GM18870 (cell line): ENCODE results near the gene SLC25A21.

Source experiments
- ATAC-seq: cut with Tn5 transposase; IDR thresholded peaks from one replicate; pipeline ENCODE4 v1.9.1; 2021; ENCODE audit warnings: moderate library complexity; ENCODE audit not compliant: unreplicated experiment

The SLC25A21 gene

DNA sequence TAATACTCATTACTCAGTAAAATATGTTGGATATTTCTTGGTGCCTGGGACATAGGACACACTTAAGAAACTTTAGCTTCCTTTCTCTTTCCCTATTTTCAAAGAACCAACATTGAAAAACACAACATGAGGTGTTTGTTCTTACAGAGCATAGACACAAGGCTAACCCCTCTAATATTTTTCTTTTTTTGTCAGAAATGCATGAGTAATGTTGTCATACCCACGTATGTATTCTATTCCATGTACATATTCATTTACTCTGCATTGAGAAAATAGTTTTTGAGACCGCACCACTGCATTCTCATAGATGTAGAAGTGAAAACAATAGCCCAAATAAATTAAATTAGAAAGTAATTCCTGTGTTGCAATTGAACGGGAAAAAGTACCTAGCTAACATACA, 497.7 kb downstream of the SLC25A21 start:
- ATAC-seq = no peak

DNA sequence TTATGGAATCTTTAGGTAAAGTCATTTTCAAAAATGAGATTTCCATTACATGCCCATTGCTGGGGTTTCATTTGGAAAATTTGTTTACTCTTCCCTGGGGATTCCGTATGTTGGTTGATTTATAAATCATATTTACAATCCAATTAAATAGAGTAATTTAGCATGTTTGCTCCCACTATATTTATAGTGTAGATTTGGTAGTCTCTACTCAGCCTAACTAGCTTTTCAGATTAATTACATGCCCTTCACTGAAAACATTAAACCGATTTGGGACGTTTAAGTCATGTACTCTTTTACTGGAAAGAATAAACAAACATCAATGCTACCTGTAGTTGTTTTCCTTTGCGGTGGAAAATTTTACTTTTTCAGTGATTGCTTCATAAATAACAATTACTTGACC, 500.3 kb downstream of the SLC25A21 start:
- ATAC-seq = no peak

DNA sequence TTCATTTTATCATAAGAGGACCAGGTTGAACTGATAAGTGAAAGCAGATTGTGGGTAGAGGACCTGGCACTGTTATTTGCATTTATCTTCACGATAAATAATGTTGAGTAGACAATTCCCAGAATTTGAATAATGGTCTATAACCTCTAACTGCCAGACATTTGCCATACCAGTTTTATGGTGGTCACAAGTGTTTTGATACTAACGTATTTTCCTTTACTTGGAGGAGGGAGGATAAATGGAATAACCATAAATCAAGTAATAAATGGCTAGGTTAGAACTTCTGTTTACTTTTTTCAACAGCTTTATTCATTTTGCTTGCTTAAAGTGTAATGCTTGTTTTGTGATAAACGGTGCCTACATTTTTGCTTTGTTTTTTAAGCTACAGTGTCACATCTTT, 501.3 kb downstream of the SLC25A21 start:
- no peak for ATAC-seq

DNA sequence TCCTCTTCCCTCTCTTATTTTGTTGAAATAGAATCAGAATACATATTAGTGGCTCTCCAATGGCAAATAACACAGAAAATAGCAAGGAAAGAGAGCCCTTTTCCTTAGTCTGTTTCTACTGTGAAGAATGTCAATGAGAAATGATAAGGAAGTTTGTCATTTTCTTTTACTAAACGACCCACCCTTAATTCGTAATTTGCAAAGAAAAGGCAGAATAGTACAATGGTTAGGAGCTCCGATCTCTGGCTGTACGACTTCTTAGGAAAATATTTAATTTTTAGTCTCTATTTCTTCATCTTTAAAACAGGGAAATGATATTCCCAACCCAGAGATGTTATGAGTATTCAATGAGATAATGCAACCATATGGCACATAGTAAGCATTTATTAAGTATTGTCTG, 504.7 kb downstream of the SLC25A21 start:
- ATAC-seq = no peak

DNA sequence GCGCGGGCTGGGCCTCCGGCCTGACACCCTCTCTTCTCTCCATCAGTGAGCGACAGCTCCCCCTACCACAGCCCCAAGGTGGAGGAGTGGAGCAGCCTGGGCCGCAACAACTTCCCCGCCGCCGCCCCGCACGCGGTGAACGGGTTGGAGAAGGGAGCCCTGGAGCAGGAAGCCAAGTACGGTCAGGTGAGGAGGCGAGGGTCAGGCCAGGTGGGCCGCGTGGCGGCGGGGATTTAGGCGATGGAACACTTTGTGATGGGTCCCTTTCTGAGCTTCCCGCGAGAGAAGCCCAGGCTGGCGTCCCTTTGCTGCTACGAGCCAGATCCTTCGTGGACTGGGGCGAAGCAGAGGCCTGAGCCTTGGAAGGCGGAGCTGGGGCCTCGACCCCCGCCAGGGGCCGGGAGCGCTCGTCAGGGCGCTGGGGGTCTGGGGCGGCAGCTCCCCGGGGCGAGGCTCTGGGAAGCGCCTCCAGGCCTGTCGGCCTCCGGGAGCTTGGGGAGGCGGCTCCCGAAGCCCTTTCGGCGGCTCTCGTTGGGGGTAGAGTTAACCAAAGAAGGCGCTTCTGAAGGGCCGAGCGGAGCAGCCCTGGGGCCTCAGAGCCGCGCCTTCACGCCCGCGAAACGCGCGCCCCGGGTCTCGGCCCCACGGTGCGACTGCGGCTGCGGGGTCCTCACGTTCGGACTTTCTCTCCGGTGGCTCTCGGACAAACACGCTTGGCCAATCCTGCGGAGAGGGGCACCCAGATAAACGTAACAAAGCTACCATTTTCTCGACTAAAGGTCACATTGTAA, 505.8 kb downstream of the SLC25A21 start:
- ATAC-seq = no peak

DNA sequence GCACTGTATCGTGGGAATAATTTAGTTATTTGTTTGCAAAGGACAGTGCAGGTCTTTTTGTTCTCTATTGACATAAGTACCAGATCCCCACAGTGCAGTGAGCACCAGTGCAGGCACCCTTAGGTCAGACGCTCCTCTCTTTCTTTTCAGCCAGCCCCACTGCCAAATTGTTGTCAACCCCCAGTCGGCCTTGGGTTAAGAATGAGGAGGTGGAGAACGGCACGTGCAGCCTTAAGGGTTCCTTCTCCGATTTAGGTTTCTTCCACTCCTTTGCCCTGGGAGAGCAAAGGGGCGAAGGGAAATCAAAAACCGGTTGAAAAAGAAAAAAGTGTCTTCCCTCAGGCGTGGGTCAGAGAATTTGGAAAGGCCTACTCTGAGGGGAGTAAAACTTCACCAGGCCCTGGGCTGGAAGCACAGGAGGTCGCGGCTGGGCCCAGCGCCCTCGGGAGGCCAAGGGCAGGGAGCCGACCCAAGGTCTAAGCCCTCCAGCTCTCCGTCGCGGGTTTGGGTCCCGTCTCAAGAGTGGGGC, 506.5 kb downstream of the SLC25A21 start:
- ATAC-seq = no peak

DNA sequence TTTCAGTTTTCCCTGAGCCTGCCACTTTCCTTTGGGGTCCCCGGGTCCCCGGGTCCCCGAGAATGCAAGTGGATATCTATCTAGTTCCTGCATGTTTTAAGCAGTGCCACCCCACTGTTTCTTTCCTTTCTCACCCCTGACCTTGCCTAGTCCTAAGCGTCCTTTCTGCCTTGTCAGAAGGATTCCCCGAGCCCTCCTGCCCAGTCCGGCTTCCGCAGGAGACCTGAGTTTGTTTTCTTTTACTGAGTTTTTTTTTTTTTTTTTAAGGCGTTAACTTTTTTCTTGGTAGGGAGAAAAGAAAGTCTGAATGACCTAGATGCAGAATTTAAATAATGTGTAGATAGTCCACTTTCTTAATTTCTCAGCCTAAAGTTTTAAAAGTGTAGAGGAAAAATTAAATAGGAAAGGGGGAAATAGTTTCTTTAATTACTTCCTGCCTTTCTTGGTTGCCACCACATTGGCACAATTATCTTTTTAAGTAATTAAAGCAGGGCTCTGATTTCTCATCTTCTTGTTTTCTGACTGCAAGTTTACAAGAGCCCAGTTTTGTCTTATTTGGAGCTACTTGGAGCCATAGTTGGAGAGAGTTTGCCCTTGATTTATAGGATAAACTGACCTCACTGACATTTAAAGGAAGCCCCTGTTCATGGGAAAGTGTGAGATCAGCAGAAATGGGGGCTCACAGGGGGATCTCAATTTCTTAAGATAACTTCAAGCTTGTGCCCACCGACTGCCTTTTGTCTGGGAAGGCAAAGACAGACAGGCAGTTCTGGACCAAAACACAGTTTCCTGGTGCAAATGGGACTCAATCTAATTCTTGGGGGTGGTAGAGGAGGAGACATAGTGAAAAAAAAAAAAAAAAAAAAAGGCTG, 507.8 kb downstream of the SLC25A21 start:
- ATAC-seq = no peak

DNA sequence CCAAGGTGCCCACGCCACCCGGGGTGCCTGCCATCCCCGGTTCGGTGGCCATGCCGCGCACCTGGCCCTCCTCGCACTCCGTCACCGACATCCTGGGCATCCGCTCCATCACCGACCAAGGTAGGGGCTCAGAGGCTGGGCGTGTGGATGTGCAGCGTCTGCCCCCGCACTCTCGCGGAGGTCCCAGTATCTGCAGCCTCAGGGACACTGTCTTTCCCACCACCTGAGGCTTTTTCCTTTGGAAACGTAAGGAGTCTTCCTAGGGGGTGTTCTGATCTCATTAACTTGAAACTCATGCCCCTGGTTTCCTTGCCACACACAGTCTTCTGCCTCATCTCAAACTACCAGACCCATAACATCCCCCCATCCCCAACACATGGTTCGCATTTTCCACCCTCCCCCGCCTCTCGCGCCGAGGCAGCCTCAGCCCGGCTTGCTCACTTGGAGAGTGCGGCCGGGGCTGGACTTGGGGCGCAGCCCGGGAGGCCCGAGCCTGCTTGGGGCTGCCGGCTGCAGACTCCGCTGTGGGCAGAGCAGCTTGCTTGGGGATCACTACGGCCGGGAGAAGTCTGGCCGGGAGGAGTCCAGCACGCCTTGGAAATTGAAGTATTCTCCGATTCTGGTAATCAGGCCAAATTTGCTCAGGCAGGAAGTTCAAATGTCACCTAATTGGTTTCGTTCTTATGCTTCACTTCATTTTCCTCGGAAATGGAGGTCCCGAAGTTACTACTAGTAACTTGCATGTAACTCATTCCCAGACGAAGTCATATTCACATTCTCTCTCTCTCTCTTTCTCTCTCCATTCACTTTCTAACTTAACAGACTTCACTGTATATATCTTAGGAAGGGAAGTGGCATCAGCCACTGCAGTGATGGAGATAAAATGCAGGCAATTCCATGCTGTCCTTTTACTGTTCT, 508.7 kb downstream of the SLC25A21 start:
- ATAC-seq = no peak

DNA sequence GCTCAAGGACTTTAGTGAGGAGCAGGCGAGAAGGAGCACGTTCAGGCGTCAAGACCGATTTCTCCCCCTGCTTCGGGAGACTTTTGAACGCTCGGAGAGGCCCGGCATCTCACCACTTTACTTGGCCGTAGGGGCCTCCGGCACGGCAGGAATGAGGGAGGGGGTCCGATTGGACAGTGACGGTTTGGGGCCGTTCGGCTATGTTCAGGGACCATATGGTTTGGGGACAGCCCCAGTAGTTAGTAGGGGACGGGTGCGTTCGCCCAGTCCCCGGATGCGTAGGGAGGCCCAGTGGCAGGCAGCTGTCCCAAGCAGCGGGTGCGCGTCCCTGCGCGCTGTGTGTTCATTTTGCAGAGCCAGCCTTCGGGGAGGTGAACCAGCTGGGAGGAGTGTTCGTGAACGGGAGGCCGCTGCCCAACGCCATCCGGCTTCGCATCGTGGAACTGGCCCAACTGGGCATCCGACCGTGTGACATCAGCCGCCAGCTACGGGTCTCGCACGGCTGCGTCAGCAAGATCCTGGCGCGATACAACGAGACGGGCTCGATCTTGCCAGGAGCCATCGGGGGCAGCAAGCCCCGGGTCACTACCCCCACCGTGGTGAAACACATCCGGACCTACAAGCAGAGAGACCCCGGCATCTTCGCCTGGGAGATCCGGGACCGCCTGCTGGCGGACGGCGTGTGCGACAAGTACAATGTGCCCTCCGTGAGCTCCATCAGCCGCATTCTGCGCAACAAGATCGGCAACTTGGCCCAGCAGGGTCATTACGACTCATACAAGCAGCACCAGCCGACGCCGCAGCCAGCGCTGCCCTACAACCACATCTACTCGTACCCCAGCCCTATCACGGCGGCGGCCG, 509.6 kb downstream of the SLC25A21 start:
- no peak for ATAC-seq

DNA sequence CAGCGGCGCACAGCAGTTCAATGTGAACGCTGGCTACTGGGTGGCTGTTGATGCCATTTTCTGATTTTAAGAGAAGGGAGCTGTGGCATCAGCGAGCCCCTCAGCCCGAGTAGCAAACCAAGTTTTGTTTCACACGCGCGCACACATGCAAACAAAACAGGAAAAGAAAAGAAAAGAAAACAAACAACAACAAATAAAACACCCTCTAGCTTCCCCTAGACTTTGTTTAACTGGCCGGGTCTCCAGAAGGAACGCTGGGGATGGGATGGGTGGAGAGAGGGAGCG, 510.2 kb downstream of the SLC25A21 start:
- no peak for ATAC-seq

DNA sequence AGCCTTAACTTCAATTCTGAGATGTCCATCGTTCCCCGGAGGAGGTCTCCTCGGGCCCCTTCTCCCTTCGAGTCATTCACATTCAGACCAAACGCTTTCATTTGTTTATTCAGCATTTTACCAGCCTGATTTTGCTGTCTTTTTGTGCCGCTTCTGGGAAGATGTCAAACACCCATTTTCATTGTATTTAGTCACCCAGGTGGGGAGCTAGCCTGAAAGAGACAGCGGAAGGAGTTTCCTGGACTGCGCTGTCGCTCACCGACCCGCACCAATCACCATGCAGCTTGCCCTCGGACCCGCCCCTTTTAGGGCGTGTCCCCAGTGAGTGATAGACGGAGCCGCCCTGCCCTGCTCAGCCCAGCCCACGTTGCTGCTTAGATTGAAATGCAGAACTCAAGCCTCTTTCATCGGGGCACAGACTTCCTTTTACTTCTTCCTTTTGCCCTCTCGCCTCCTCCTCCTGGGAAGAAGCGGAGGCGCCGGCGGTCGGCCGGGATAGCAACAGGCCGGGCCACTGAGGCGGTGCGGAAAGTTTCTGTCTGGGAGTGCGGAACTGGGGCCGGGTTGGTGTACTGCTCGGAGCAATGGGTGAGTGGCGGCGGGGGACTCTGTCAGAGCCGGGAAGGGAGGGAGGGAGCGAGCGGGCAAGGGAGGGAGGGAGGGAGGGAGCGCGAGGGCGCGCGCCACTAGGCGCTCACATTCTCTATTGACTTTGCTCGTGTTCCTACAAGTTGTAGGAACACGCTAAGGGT, 510.7 kb downstream of the SLC25A21 start, which contains the start of gene PAX9:
Gene PAX9, plus strand, starts transcription at position 355 of the 752 bp plus-strand sequence. Its CDS starts 230 bp downstream, at position 585.
- peak; percentile 83 for ATAC-seq

DNA sequence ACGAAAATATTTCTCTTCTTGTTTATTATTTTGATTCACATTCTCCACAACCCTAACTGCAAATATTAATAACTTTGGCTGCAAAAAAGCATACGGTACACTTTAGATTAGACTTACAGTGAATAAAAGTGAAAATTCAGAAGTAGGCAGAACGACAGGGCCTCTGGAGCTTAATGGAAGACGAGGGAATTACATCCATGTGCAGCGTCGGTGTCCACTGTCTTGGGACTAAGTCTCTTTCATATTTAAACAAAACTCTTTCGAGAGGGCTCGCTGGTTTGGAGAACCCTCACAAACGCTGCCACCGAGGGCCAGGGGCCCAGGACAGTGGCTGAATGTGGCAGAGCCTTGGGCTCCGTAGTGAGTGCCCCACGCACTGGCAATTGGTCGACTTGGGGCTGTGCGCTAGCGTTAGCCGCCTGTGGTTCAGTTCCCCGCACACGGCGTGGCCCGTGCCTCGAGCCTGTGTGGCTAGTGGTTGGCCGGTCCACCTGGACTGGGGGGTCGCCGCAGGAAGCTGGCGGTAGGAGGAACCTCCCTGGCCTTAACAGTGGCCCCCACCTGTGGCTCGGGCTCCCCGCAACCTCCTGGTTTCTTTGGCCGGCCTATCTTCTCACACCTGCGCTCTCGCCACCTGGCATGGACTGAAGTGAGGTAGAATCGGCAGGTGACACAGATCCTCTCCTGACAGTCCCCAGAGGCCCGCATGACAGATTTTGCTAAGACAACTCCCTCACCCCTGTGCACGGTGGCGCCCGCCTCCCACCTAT, 511.5 kb downstream of the SLC25A21 start:
- no peak for ATAC-seq

DNA sequence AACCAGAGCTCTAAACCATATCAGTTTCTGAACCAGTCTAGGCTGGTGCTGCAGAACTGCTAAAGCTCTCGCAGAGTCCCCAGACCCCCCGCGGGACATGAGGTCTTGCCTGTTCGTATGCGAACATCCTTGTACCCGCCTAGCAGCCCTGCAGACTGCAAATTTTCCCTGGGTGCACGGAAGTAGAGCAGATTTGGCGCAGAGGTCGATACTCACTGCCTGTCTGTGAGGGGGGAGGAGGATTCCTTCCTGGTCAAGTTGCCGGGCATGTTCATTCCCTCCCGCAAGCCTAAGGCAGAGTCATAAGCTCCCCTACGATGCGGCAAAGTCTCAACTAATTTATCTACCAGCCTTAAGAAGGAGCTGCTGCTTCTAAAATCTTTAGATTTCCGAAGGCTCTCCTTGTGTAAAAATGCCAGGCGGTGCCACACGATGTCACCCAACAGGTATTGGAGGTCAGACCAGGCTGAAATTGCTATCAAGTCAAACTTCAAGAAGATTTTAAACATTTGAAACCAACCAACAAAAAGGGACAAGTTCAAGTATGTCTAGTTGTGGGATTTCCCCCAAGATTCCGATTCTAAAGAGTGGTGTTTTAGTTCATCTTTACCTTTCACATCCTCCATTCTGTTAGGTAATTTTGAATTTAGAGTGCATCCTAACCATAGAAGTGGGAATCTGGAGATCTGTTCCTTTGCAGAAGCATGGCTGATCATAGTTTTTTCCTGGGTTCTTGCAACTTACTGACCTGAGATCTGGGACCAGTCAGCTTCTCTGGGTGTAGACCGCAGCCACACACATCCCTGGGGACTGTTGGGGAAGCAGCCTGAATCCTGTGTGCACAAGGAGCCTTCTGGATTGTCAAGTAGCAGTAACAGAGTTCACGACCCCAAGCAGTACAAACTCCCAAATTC, 512.3 kb downstream of the SLC25A21 start:
- no peak for ATAC-seq

DNA sequence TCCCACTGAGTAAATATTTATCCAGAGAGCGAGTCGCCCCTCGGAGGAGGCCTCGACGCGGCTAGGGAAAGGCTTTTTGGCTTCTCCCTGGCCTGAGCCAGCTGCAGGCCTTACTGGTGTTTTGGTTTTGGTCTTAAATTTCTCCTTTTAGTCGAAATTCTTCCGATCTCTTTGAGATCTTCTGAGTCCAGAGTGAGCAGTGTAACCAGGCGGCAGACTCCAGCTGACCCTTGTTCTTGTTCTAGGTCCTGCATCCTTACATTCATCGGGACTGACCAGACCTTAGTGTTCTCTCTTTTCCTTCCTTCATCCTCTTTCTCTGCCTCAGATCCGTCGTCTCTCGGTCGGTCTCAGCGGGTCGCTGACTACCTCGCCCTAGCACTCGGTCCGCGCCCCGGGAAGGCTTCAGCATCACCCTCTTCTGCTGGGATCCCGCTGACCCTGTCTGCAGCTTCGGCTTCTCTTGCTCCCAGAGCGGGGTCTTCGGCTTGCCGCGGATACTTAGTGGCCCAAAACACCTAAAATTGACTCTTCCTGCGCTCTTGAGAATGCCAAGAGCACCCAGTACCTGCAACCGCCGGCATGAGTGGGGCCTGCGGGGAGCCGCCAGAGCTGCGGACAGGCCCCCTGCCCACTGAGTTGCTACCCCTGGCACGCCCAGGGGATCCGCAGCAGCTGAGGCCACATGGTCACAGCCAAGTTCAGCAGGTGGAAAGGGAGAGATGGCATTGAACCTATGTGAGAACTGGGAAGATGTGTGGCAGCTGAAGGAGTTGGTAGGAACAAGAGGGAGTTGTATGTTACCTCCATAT, 513.2 kb downstream of the SLC25A21 start:
- ATAC-seq = no peak

DNA sequence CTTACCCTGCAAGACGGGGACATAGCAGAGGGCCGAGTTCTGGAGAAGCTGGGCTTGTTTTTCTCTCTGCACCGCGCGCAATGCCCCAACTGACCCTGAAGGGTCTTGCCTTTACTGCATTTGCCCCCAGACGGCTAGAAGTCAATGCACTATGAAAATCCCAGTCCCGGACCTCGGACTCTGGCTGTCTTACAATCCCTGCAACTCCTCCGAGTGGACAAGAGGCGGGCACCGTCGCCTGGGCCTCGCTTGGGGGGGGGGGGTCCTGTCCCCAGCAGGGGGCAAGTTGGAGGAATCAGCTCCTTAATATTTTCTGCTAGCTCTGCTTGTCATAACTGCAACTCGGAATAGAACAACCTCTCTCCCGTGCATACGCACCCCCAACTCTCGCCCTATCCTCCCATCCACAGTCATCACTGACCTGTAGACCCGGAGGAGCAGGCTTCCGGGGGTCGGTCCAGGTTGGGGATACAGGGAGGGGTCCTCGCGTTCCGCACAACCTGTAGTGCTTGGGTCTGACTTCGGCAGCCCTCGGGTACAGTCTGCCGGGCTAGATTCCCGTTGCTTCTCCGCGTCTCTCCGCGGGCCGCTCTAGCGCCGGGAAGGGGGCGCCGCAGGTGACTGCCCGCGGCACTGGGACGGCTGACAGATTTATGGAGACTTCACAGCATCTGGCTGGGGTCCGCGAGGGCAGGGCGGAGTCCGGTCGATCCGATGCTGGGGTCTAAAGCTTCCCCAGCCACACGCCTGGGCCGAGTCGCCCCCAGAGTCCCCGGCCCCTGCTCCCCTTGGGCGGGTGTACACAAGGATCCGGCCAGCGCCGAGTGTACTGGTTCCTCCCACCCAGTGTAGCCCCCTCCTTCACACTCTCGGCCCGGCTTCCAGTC, 514.0 kb downstream of the SLC25A21 start:
- no peak for ATAC-seq
